GM12891 (cell line): Measurements from ENCODE around the gene SLC12A3.

Experiments
- PAX5 ChIP-seq: IDR thresholded peaks from 2 replicates; pipeline ENCODE4 v1.6.1; 2011; ENCODE audit warnings: low read length, moderate library complexity, mild to moderate bottlenecking; ENCODE audit not compliant: insufficient read depth, severe bottlenecking
- POLR2A ChIP-seq: IDR thresholded peaks from 2 replicates; pipeline ENCODE4 v1.6.1; 2011; ENCODE audit warnings: low read depth, low read length, control low read depth
- POLR2AphosphoS5 ChIP-seq: IDR thresholded peaks from 2 replicates; pipeline ENCODE4 v1.6.1; 2011; ENCODE audit warnings: low read depth, low read length, control low read depth
- TAF1 ChIP-seq: IDR thresholded peaks from 2 replicates; pipeline ENCODE4 v1.6.1; 2011; ENCODE audit warnings: low read depth, low read length, control low read depth

- TF ChIP-seq POLR2AphosphoS5 (no peak), POLR2A (0 out of 2 replicates have a peak, but pooled peaks have one; percentile 26), TAF1 (no peak), PAX5 (no peak)
These were observed 71.9 kb downstream of the SLC12A3 start for GRCh38 chr16:56936950-56937349.
